Tibial nerve (tissue), 4 donors: Measurements from ENCODE around the gene JAKMIP2. TPM values are rescaled to one million over a fixed set of nuclear protein-coding genes. Genes with fewer than 3 reads are reported as not detected.

Experiments
- DNase-seq, 2 donors: peaks; one replicate each; pipeline ENCODE4 v3.0.0-alpha.2; 2019; ENCODE audit warnings: low spot score in 2 of 2
- H3K27ac ChIP-seq, 4 donors: fragments of 200-600 bp; sonication (generic) in 3 of 4; one replicate each; pipeline ENCODE4 v1.5.1; 2017 to 2019; ENCODE audit warnings: mild to moderate bottlenecking in 1 of 4
- H3K27me3 ChIP-seq, 2 donors: fragments of 200-600 bp; sonication (generic) in 1 of 2; one replicate each; pipeline versions ENCODE4 v1.5.1 to v1.6.0; 2017 to 2019
- H3K36me3 ChIP-seq, 3 donors: fragments of 200-600 bp; sonication (generic); one replicate each; pipeline ENCODE4 v1.5.1; 2018 to 2019
- H3K4me1 ChIP-seq, 4 donors: fragments of 200-600 bp; sonication (generic) in 3 of 4; one replicate each; pipeline ENCODE4 v1.5.1; 2017 to 2019
- H3K4me3 ChIP-seq, 4 donors: fragments of 200-600 bp; sonication (generic) in 3 of 4; one replicate each; pipeline ENCODE4 v1.5.1; 2017 to 2019; ENCODE audit warnings: mild to moderate bottlenecking in 1 of 4, moderate library complexity in 1 of 4
- H3K9me3 ChIP-seq, 4 donors: fragments of 200-600 bp; sonication (generic) in 3 of 4; one replicate each; pipeline ENCODE4 v1.5.1; 2017 to 2019
- CTCF ChIP-seq, 5 experiments: fragments of 200-600 bp in 3 of 5; fragments of 450-650 bp in 2 of 5; sonication (generic) in 3 of 5; IDR thresholded peaks; one replicate each; pipeline ENCODE4 v1.5.1; 2016 to 2019; ENCODE audit warnings: antibody characterized with exemption in 5 of 5, mild to moderate bottlenecking in 3 of 5, moderate library complexity in 2 of 5
- EP300 ChIP-seq, 2 donors: sonication (generic); formaldehyde crosslinking; IDR thresholded peaks; one replicate each; pipeline ENCODE4 v1.6.1; 2017; ENCODE audit warnings: antibody characterized with exemption in 2 of 2, mild to moderate bottlenecking in 1 of 2
- POLR2A ChIP-seq, 2 donors: fragments of 450-650 bp; IDR thresholded peaks; one replicate each; pipeline ENCODE4 v1.6.1; 2017; ENCODE audit warnings: antibody characterized with exemption in 2 of 2, mild to moderate bottlenecking in 2 of 2, moderate library complexity in 2 of 2
- WGBS, 2 donors: methylation state at CpG; one replicate each; pipeline ENCODE4 v1.1.5; 2018; 5-methylcytosine and 5-hydroxymethylcytosine counted together
- total RNA-seq, 4 donors: library from RNA; depleted of rRNA; stranded (reverse); fragments of >200 nt; gene quantifications; one replicate each; pipeline ENCODE4 v1.1.0, GENCODE V29; 2016

Gene JAKMIP2
- total RNA-seq, 4 donors from 2014 or later: 7.2 to 22.7 (median 13.5) TPM

GRCh38 chr5:147673791-147674190 is 108.7 kb downstream of the JAKMIP2 start:
- DNase-seq: no peak
- Histone ChIP-seq H3K27ac (no peak overlapping the region), H3K4me1 (no peaks in the 10 kb centered on the region), H3K9me3 (no peaks in the 10 kb centered on the region), H3K36me3 (peaks cover 0 to 15% (median 0%) of the 10 kb centered on the region in 3 donors), H3K4me3 (no peak overlapping the region), H3K27me3 (no peaks in the 10 kb centered on the region)
- 69 to 74% methylated on average over 2 of the region's 2 CpGs for WGBS, 2 donors
- TF ChIP-seq CTCF (IDR thresholded peaks at IDR 0.05) (no peak), POLR2A (IDR thresholded peaks at IDR 0.05) (no peak), EP300 (IDR thresholded peaks at IDR 0.05) (no peak)

DNA sequence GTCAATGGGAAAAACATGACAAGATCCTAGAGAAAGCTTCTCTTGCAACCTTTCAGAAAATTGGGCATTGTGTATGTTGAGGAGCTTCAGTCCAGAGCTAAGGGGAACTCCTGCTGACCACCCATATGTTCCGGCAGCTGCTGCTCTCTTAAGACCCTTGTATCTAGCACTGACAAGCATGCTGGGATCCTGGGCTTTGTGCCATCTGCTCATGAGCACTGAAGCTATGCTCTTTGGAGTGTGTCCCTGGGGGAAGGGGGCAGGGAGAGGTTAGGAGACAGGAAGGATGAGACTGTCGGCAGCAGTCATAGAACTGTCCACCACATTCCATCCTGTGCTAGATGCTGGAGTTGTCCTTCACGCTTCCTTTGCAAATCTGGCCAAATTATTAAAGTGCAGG is 109.3 kb downstream of the JAKMIP2 start:
- Histone ChIP-seq H3K4me3 (no peak overlapping the region), H3K27me3 (no peaks in the 10 kb centered on the region), H3K36me3 (peaks cover 0 to 19% (median 0%) of the 10 kb centered on the region in 3 donors), H3K9me3 (no peaks in the 10 kb centered on the region), H3K4me1 (no peaks in the 10 kb centered on the region), H3K27ac (no peak overlapping the region)
- TF ChIP-seq CTCF (IDR thresholded peaks at IDR 0.05) (no peak), POLR2A (IDR thresholded peaks at IDR 0.05) (no peak), EP300 (IDR thresholded peaks at IDR 0.05) (no peak)
- 43 to 51% methylated on average over 3 of the region's 3 CpGs for WGBS, 2 donors
- DNase-seq: no peak

- Histone ChIP-seq H3K27me3 (no peaks in the 10 kb centered on the region), H3K4me3 (no peak overlapping the region), H3K36me3 (peaks cover 0 to 29% (median 0%) of the 10 kb centered on the region in 3 donors), H3K4me1 (no peaks in the 10 kb centered on the region), H3K9me3 (no peaks in the 10 kb centered on the region), H3K27ac (no peak overlapping the region)
- TF ChIP-seq EP300 (IDR thresholded peaks at IDR 0.05) (no peak), POLR2A (IDR thresholded peaks at IDR 0.05) (no peak)
- WGBS, 2 donors: 89 to 91% methylated on average over 6 of the region's 6 CpGs
- DNase-seq: no peak
Observed at GRCh38 chr5:147671365-147671764, 111.2 kb downstream of the JAKMIP2 start.

GRCh38 chr5:147670815-147671214 is 111.7 kb downstream of the JAKMIP2 start:
- Histone ChIP-seq H3K4me1 (no peaks in the 10 kb centered on the region), H3K36me3 (peaks cover 0 to 29% (median 0%) of the 10 kb centered on the region in 3 donors), H3K4me3 (no peak overlapping the region), H3K9me3 (no peaks in the 10 kb centered on the region), H3K27me3 (no peaks in the 10 kb centered on the region), H3K27ac (no peak overlapping the region)
- WGBS, 2 donors: 90% methylated on average over 1 of the region's 1 CpG
- no peak for DNase-seq
- no peak for TF ChIP-seq POLR2A (IDR thresholded peaks at IDR 0.05)
- no peak for TF ChIP-seq EP300 (IDR thresholded peaks at IDR 0.05)
- no peak for TF ChIP-seq CTCF (IDR thresholded peaks at IDR 0.05)

- 58 to 59% methylated on average over 9 of the region's 9 CpGs for WGBS, 2 donors
- H3K36me3 ChIP-seq: peaks cover 0 to 33% (median 0%) of the 10 kb centered on the region in 3 donors
- no peak for DNase-seq
- TF ChIP-seq EP300 (IDR thresholded peaks at IDR 0.05) (no peak), CTCF (IDR thresholded peaks at IDR 0.05) (no peak), POLR2A (IDR thresholded peaks at IDR 0.05) (no peak)
- H3K27me3 ChIP-seq: no peaks in the 10 kb centered on the region
- H3K9me3 ChIP-seq: no peaks in the 10 kb centered on the region
- H3K4me3 ChIP-seq: no peak overlapping the region
- no peak overlapping the region for H3K27ac ChIP-seq
- H3K4me1 ChIP-seq: no peaks in the 10 kb centered on the region
Observed at GRCh38 chr5:147669169-147669869, 113.2 kb downstream of the JAKMIP2 start.
